Liver (tissue), 9 donors: ENCODE data around the gene ZNF579. TPM values are rescaled to one million over a fixed set of nuclear protein-coding genes. Genes with fewer than 3 reads are reported as not detected.

Source experiments
- DNase-seq: peaks from one replicate; pipeline ENCODE4 v3.0.0-alpha.2; 2017; ENCODE audit warnings: low spot score
- H3K27ac ChIP-seq, 2 donors: one replicate each; pipeline ENCODE4 v1.7.0; 2013; ENCODE audit warnings: inconsistent platforms in 2 of 2, low read length in 2 of 2, control low read depth in 1 of 2, low read depth in 1 of 2, mild to moderate bottlenecking in 1 of 2
- H3K27me3 ChIP-seq, 4 donors: one replicate each; pipeline versions ENCODE4 v1.6.1 to v1.7.0; 2013; ENCODE audit warnings: low read length in 3 of 4, inconsistent platforms in 1 of 4, mild to moderate bottlenecking in 1 of 4, moderate library complexity in 1 of 4; ENCODE audit not compliant: control insufficient read depth in 4 of 4, insufficient read depth in 4 of 4
- H3K36me3 ChIP-seq, 4 donors: one replicate each; pipeline versions ENCODE4 v1.6.1 to v1.7.0; 2013; ENCODE audit warnings: low read length in 3 of 4, mild to moderate bottlenecking in 3 of 4, low read depth in 1 of 4, moderate library complexity in 1 of 4; ENCODE audit not compliant: control insufficient read depth in 4 of 4, insufficient read depth in 3 of 4
- H3K4me1 ChIP-seq, 4 donors: one replicate each; pipeline versions ENCODE4 v1.6.1 to v1.7.0; 2013; ENCODE audit warnings: low read length in 3 of 4, mild to moderate bottlenecking in 3 of 4, moderate library complexity in 1 of 4; ENCODE audit not compliant: control insufficient read depth in 4 of 4, insufficient read depth in 4 of 4
- H3K4me3 ChIP-seq, 3 donors: one replicate each; pipeline versions ENCODE4 v1.6.1 to v1.7.0; 2013; ENCODE audit warnings: low read length in 3 of 3, control low read depth in 1 of 3, low read depth in 1 of 3, mild to moderate bottlenecking in 1 of 3
- H3K9ac ChIP-seq, 2 donors: one replicate each; pipeline ENCODE4 v1.7.0; 2013; ENCODE audit warnings: low read length in 2 of 2, mild to moderate bottlenecking in 2 of 2, moderate library complexity in 2 of 2, control low read depth in 1 of 2, low read depth in 1 of 2
- H3K9me3 ChIP-seq, 4 donors: one replicate each; pipeline versions ENCODE4 v1.6.1 to v1.7.0; 2013; ENCODE audit warnings: low read length in 3 of 4; ENCODE audit not compliant: control insufficient read depth in 4 of 4
- EGR1 ChIP-seq, 2 donors: IDR thresholded peaks; 2 replicates each; pipeline ENCODE4 v1.6.1; 2016 to 2018; ENCODE audit warnings: antibody characterized with exemption in 2 of 2, low read depth in 2 of 2
- FOXA1 ChIP-seq: IDR thresholded peaks from 2 replicates; pipeline ENCODE4 v1.6.1; 2016; ENCODE audit warnings: antibody characterized with exemption
- FOXA2 ChIP-seq: IDR thresholded peaks from 2 replicates; pipeline ENCODE4 v1.6.1; 2016; ENCODE audit warnings: antibody characterized with exemption
- GABPA ChIP-seq, 2 donors: IDR thresholded peaks in 1 of 2; conservative IDR thresholded peaks in 1 of 2; 2 replicates each; pipeline ENCODE4 v1.6.1; 2016; ENCODE audit warnings: antibody characterized with exemption in 2 of 2, mild to moderate bottlenecking in 1 of 2, moderate library complexity in 1 of 2
- HNF4A ChIP-seq, 2 donors: conservative IDR thresholded peaks; 2 replicates each; pipeline ENCODE4 v1.6.1; 2016; ENCODE audit warnings: antibody characterized with exemption in 2 of 2, mild to moderate bottlenecking in 2 of 2
- HNF4G ChIP-seq: IDR thresholded peaks from 2 replicates; pipeline ENCODE4 v1.6.1; 2016; ENCODE audit warnings: antibody characterized with exemption
- JUND ChIP-seq, 2 donors: IDR thresholded peaks; 2 replicates each; pipeline ENCODE4 v1.6.1; 2016; ENCODE audit warnings: antibody characterized with exemption in 2 of 2
- NR2F2 ChIP-seq: IDR thresholded peaks from 2 replicates; pipeline ENCODE4 v1.6.1; 2016; ENCODE audit warnings: antibody characterized with exemption
- RAD21 ChIP-seq, 2 donors: IDR thresholded peaks; 2 replicates each; pipeline ENCODE4 v1.6.1; 2016; ENCODE audit warnings: antibody characterized with exemption in 2 of 2, mild to moderate bottlenecking in 2 of 2
- RXRA ChIP-seq, 2 donors: IDR thresholded peaks; 2 replicates each; pipeline ENCODE4 v1.6.1; 2017 to 2018; ENCODE audit warnings: antibody characterized with exemption in 2 of 2, mild to moderate bottlenecking in 1 of 2
- SP1 ChIP-seq: IDR thresholded peaks from 2 replicates; pipeline ENCODE4 v1.6.1; 2018; ENCODE audit warnings: antibody characterized with exemption, mild to moderate bottlenecking
- TAF1 ChIP-seq: conservative IDR thresholded peaks from 2 replicates; pipeline ENCODE4 v1.6.1; 2016; ENCODE audit warnings: antibody characterized with exemption, mild to moderate bottlenecking
- YY1 ChIP-seq: IDR thresholded peaks from 2 replicates; pipeline ENCODE4 v1.6.1; 2016; ENCODE audit warnings: antibody characterized with exemption, mild to moderate bottlenecking
- WGBS: extraction: QIAGEN DNeasy Blood & Tissue Kit; methylation state at CpG from one replicate; pipeline ENCODE4 v1.1.7; 2013; 5-methylcytosine and 5-hydroxymethylcytosine counted together
- polyA plus RNA-seq, 2 donors: library from polyadenylated mRNA; stranded (reverse) in 1 of 2; unstranded in 1 of 2; fragments of 200-250 nt in 1 of 2; fragments of >200 nt in 1 of 2; fragmentation: Nextera tagmentation in 1 of 2; extraction: Ambion mirVana in 1 of 2; gene quantifications; one replicate each; pipeline versions ENCODE4 v1.2.1 to v1.2.3, GENCODE V29; 2013 to 2015
- total RNA-seq, 2 donors: library from RNA; depleted of rRNA; stranded (reverse); fragments of >200 nt; gene quantifications; one replicate each; pipeline ENCODE4 v1.2.3, GENCODE V29; 2014
- TF ChIP-seq, protein P1 (sequence below): IDR thresholded peaks from 2 replicates; pipeline ENCODE4 v1.6.1; 2016; ENCODE audit warnings: antibody characterized with exemption, mild to moderate bottlenecking
- TF ChIP-seq, protein P2 (sequence below): IDR thresholded peaks from 2 replicates; pipeline ENCODE4 v1.6.1; 2016; ENCODE audit warnings: antibody characterized with exemption
- TF ChIP-seq, protein P3 (sequence below): fragments of 150-350 bp; IDR thresholded peaks from 2 replicates; pipeline ENCODE4 v1.5.1; 2017; ENCODE audit warnings: improper control_type of control experiment, low read depth, low read length; ENCODE audit not compliant: missing input control
- TF ChIP-seq, protein P4 (sequence below): IDR thresholded peaks from 2 replicates; pipeline ENCODE4 v1.6.1; 2016; ENCODE audit warnings: antibody characterized with exemption
- TF ChIP-seq, protein P5 (sequence below): IDR thresholded peaks from 2 replicates; pipeline ENCODE4 v1.6.1; 2016; ENCODE audit warnings: antibody characterized with exemption
- donor health status: healthy.
- donor health status: healthy.
- donor health status: healthy.
- donor health status: healthy.
- donor health status: healthy.

The ZNF579 gene
- total and polyA plus RNA-seq, 4 donors, result 0.92 to 3.3 (median 1.2) TPM

DNA sequence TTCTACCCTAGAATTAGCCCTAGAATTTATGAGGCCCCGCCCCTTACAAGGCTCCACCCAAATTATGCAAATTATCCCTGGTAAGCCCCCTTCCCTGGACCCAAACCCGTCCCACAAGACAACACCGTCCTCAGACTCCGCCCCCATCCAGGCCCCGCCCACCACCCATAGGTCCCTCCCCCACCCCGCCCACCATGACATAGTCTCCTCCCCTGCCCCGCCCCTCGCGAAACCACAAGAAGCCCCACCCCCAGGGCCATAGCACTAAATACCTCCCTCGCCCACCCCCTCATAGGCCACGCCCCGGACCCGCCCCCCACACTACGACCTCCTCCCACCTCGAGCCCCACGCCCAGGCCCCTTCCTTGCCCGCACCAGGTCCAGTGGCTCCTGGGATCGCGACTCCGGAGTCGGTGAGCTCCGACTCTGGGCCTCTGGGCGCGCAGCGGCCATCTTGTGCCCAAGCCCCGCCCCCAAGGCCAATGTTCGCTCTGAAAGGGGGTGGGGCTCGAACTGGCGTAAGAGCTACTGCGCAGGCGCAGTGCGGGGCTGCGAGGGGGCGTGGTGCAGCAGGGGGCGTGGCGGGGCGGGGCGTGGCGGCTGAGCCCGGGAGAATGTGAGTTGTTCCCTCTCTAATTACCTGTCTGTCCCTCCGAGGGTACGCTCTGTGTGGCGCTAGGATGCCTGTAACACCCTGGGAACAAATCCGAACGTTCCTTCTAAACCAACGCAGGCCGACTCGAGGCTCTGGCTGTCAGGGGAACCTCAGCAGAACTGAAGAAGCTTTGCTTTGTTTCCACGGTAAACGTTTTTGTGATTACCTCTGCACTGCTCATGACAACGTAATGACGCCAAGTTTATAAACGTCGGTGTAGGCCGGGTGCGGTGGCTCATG lies 43.7 kb upstream of the ZNF579 start, which contains the start of gene ZNF784:
Gene ZNF784 (minus strand): TSS at position 458 of the 895 bp plus-strand sequence. CDS start 5 bp downstream, at position 453.
- H3K36me3 ChIP-seq, result peaks cover 0 to 4% (median 1%) of the 10 kb centered on the region in 4 donors
- no peak within 1 kb of the TSS for H3K9ac ChIP-seq
- H3K4me3 ChIP-seq, result peak within 1 kb of the TSS; percentile 53 to 75 (median 64)
- DNase-seq, result peak; percentile 96
- H3K9me3 ChIP-seq, result no peaks in the 10 kb centered on the region
- under 1% methylated on average over 56 of the region's 56 CpGs for WGBS
- H3K27me3 ChIP-seq, result no peaks in the 10 kb centered on the region
- H3K4me1 ChIP-seq, result peaks cover 0 to 12% (median 7%) of the 10 kb centered on the region in 4 donors
- no peak for TF ChIP-seq FOXA1
- TF ChIP-seq GABPA (IDR thresholded peaks at IDR 0.05 in 1 of 2, conservative IDR thresholded peaks at IDR 0.05 in 1 of 2), result no peak
- TF ChIP-seq, protein P1, sequence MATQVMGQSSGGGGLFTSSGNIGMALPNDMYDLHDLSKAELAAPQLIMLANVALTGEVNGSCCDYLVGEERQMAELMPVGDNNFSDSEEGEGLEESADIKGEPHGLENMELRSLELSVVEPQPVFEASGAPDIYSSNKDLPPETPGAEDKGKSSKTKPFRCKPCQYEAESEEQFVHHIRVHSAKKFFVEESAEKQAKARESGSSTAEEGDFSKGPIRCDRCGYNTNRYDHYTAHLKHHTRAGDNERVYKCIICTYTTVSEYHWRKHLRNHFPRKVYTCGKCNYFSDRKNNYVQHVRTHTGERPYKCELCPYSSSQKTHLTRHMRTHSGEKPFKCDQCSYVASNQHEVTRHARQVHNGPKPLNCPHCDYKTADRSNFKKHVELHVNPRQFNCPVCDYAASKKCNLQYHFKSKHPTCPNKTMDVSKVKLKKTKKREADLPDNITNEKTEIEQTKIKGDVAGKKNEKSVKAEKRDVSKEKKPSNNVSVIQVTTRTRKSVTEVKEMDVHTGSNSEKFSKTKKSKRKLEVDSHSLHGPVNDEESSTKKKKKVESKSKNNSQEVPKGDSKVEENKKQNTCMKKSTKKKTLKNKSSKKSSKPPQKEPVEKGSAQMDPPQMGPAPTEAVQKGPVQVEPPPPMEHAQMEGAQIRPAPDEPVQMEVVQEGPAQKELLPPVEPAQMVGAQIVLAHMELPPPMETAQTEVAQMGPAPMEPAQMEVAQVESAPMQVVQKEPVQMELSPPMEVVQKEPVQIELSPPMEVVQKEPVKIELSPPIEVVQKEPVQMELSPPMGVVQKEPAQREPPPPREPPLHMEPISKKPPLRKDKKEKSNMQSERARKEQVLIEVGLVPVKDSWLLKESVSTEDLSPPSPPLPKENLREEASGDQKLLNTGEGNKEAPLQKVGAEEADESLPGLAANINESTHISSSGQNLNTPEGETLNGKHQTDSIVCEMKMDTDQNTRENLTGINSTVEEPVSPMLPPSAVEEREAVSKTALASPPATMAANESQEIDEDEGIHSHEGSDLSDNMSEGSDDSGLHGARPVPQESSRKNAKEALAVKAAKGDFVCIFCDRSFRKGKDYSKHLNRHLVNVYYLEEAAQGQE, result no peak
- peak in 1 of 2 donors; percentile 27 for TF ChIP-seq HNF4A (conservative IDR thresholded peaks at IDR 0.05)
- no peak for TF ChIP-seq RAD21 (IDR thresholded peaks at IDR 0.05)
- TF ChIP-seq EGR1 (IDR thresholded peaks at IDR 0.05; ENCODE audit: low read depth in 2 of 2), result no peak
- TF ChIP-seq, protein P2, sequence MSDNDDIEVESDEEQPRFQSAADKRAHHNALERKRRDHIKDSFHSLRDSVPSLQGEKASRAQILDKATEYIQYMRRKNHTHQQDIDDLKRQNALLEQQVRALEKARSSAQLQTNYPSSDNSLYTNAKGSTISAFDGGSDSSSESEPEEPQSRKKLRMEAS, result no peak
- no peak for TF ChIP-seq FOXA2
- TF ChIP-seq, protein P3, sequence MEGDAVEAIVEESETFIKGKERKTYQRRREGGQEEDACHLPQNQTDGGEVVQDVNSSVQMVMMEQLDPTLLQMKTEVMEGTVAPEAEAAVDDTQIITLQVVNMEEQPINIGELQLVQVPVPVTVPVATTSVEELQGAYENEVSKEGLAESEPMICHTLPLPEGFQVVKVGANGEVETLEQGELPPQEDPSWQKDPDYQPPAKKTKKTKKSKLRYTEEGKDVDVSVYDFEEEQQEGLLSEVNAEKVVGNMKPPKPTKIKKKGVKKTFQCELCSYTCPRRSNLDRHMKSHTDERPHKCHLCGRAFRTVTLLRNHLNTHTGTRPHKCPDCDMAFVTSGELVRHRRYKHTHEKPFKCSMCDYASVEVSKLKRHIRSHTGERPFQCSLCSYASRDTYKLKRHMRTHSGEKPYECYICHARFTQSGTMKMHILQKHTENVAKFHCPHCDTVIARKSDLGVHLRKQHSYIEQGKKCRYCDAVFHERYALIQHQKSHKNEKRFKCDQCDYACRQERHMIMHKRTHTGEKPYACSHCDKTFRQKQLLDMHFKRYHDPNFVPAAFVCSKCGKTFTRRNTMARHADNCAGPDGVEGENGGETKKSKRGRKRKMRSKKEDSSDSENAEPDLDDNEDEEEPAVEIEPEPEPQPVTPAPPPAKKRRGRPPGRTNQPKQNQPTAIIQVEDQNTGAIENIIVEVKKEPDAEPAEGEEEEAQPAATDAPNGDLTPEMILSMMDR, result no peak
- TF ChIP-seq HNF4G, result no peak
- no peak for TF ChIP-seq NR2F2
- TF ChIP-seq, protein P4, sequence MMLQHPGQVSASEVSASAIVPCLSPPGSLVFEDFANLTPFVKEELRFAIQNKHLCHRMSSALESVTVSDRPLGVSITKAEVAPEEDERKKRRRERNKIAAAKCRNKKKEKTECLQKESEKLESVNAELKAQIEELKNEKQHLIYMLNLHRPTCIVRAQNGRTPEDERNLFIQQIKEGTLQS, result no peak
- TF ChIP-seq JUND (IDR thresholded peaks at IDR 0.05), result no peak
- TF ChIP-seq TAF1, result no peak
- peak; percentile 80 for TF ChIP-seq SP1
- TF ChIP-seq RXRA (IDR thresholded peaks at IDR 0.05), result no peak
- TF ChIP-seq, protein P5, sequence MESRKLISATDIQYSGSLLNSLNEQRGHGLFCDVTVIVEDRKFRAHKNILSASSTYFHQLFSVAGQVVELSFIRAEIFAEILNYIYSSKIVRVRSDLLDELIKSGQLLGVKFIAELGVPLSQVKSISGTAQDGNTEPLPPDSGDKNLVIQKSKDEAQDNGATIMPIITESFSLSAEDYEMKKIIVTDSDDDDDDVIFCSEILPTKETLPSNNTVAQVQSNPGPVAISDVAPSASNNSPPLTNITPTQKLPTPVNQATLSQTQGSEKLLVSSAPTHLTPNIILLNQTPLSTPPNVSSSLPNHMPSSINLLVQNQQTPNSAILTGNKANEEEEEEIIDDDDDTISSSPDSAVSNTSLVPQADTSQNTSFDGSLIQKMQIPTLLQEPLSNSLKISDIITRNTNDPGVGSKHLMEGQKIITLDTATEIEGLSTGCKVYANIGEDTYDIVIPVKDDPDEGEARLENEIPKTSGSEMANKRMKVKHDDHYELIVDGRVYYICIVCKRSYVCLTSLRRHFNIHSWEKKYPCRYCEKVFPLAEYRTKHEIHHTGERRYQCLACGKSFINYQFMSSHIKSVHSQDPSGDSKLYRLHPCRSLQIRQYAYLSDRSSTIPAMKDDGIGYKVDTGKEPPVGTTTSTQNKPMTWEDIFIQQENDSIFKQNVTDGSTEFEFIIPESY, result no peak
- TF ChIP-seq YY1, result peak; percentile 98
- H3K27ac ChIP-seq, result peak within 1 kb of the TSS; percentile 88 to 93
